Adipose tissue (tissue), 3 donors: Measurements from ENCODE around the gene FBXW11. TPM values are rescaled to one million over a fixed set of nuclear protein-coding genes. Genes with fewer than 3 reads are reported as not detected.

Experiments
- H3K27ac ChIP-seq: one replicate; pipeline ENCODE4 v1.5.1; 2013; ENCODE audit warnings: low read depth, low read length
- WGBS, 3 donors: extraction: QIAGEN DNeasy Blood & Tissue Kit; methylation state at CpG; one replicate each; pipeline ENCODE4 v1.1.7; 2013; 5-methylcytosine and 5-hydroxymethylcytosine counted together
- polyA plus RNA-seq, 3 donors: library from polyadenylated mRNA; stranded (reverse); fragments of 200-250 nt; gene quantifications; one replicate each; pipeline ENCODE4 v1.2.3, GENCODE V29; 2013
- donor health status: healthy with polysubstance abuse.
- donor health status: Bipolar disorder and iron deficiency.
- donor health status: healthy.

Gene FBXW11
- polyA plus RNA-seq, 3 donors, result 12.4 to 19.8 (median 18.0) TPM

DNA sequence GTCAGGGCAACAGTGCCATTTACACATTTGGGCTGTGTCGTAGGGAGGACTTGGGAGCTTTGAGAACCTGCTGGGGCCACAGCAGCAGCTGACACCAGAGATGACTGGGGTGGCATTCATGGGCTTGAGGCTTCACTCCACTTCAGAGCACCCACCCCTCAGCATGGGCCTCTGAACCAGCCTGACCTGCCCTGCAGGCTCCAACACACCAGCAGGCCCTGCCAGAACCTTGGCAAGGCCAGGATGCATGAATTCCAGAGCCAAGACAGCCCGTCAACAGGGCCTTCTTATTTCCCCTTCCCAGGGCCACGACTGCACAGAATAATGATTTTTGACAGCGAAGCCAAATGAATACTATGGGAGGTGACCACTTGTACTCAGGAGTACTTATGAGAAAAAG lies 143.8 kb downstream of the FBXW11 start:
- no peak overlapping the region for H3K27ac ChIP-seq
- 47 to 94% (median 93%) methylated on average over 4 of the region's 4 CpGs for WGBS, 3 donors

GRCh38 chr5:171861381-171861780 lies 145.1 kb downstream of the FBXW11 start:
- WGBS, 3 donors, result 60 to 63% (median 61%) methylated on average over 3 of the region's 3 CpGs
- no peak overlapping the region for H3K27ac ChIP-seq

GRCh38 chr5:171858303-171858702 lies 148.1 kb downstream of the FBXW11 start:
- 90 to 93% (median 93%) methylated on average over 7 of the region's 7 CpGs for WGBS, 3 donors

DNA sequence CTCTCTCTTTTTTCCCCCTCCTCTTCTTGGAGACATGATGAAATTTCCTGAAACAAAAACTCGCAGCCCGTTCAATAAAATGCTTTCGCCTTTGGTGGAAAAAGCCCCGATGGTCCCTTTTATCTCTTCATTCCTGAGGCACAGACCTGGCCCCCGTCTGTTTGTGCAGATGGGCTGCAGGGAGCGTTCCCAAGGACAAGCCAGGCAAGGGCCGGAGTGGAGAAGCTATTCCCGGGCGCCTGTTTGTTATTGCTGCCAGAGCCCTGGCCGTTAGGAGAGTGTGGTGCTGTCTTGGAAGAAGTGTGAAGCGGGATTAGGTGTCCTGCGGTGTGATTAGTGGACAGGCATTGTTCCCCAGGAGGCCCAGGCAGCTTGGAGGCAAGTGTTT lies 149.0 kb downstream of the FBXW11 start:
- H3K27ac ChIP-seq, result no peak overlapping the region
- 68 to 75% (median 74%) methylated on average over 12 of the region's 12 CpGs for WGBS, 3 donors

More at GRCh38 chr5:171858303-171858702, 148.1 kb downstream of the FBXW11 start:
- H3K27ac ChIP-seq, result no peak overlapping the region

- H3K27ac ChIP-seq, result no peak overlapping the region
- WGBS, 3 donors, result 60 to 82% (median 66%) methylated on average over 17 of the region's 17 CpGs
Observed at GRCh38 chr5:171855798-171856763, 150.4 kb downstream of the FBXW11 start.

DNA sequence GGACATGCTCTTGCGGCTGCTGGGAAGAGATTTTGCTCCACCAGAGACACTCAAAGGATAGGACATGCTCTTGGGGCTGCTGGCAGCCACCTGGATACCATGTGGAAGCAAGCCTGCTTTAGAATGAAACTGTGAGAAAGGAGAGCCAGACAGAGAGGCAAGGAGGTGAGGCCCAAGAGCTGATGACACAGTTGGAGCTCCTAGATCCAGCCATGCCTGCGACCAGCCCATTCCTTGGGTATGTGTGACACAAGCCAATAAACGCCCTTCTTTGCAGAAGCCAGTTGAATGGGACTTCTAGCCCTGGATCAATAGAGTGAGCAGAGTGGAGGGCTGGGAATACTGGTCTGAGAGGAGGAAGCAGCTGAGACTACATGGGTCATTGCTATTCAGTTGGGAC lies 151.2 kb downstream of the FBXW11 start:
- 93 to 95% (median 95%) methylated on average over 3 of the region's 3 CpGs for WGBS, 3 donors
- no peak overlapping the region for H3K27ac ChIP-seq

GRCh38 chr5:171852255-171852681 lies 154.2 kb downstream of the FBXW11 start:
- WGBS, 3 donors, result 68 to 94% (median 72%) methylated on average over 8 of the region's 8 CpGs
- no peak overlapping the region for H3K27ac ChIP-seq

GRCh38 chr5:171851251-171851650 lies 155.2 kb downstream of the FBXW11 start:
- WGBS, 3 donors, result 61 to 68% (median 62%) methylated on average over 1 of the region's 1 CpG
- H3K27ac ChIP-seq, result no peak overlapping the region

DNA sequence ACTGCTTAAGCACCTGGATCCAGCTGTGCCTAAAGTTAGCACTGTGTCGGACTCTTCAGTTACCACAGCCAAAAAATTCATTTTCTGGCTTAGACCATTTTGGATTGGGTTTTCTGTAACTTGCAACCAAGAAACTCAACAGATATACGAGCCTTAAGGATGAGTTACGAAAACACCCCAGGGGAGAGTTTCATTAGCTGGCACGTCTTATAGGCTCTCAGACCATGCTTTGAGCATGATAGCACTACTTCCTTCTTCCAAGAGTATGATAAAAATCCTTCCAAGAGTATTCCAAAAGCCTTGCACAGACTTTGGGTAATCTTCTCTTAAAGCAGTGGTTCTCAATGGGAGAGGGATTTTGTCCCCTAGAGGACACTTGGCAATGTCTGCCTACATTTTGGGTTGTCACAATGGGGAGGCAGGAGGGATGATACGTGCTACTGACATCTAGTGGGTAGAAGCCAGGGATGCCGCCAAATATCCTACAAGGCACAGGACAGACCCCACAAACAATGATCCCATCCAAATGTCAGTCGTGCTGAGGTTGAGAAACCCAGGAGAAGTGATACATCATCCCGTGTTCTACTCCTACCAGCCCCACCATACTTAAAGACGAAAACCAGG lies 156.0 kb downstream of the FBXW11 start:
- 47 to 78% (median 55%) methylated on average over 9 of the region's 9 CpGs for WGBS, 3 donors
- H3K27ac ChIP-seq, result no peak overlapping the region

DNA sequence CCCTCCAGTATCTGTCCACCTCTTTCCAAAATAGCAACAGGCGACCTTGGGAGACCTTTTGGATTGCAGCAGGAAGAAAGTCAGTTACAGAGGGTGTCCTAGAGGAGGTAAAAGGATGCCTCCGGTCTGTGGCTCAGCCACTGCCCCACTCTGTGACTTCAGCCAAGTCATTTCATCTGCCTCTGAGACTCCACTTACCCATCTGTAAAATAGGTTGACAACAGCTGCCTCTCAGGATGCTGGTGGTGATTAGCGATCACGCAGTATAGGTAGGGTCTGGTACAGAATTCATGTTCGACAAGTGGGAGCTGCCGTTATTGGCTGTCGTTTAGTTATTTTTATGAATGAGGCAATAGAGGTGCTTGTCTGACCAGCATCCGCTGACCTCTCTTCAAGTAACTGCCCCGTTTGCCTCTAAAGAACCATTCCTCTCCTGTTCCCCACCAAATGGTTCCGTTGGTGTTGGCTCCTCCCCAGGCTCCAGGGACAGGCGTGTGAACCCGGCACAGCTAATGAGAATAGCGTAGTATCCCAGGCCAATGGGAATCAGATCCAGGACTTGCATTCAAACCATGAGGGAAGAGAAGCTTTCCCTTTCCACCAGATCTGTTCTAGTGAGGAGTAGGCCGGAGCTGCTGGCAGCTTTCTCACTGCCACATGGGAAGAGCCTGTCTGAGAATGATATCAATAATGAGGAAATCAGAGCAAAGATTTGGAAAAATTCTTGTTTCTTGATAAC lies 156.7 kb downstream of the FBXW11 start:
- no peak overlapping the region for H3K27ac ChIP-seq
- WGBS, 3 donors, result 74 to 87% (median 86%) methylated on average over 14 of the region's 14 CpGs

- WGBS, 3 donors, result 78 to 92% (median 89%) methylated on average over 6 of the region's 6 CpGs
- no peak overlapping the region for H3K27ac ChIP-seq
Observed at GRCh38 chr5:171848911-171849520, 157.4 kb downstream of the FBXW11 start.

- WGBS, 3 donors, result 60 to 87% (median 62%) methylated on average over 5 of the region's 5 CpGs
- no peak overlapping the region for H3K27ac ChIP-seq
Observed at GRCh38 chr5:171848486-171848885, 158.0 kb downstream of the FBXW11 start.

DNA sequence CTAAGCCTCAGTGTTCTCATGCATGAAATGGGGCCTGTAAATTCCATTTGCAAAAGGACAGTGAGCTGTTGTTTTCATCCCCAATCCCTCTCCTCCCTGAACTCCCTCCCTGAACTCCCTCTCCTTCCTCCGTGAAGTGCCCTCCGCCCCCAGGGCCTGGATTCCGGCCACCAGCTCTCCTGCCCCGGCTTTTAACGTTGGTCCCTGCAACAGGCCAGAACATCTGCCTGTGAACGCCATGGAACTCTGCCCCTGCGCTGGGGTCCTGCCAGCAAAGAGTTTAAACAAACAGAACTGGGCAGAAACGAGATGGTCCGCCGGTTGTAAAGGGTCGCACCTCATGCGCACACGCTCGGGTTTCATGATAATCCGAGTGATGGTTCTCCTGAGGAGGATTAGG lies 158.4 kb downstream of the FBXW11 start:
- H3K27ac ChIP-seq, result no peak overlapping the region
- WGBS, 3 donors, result 82% methylated on average over 15 of the region's 15 CpGs

DNA sequence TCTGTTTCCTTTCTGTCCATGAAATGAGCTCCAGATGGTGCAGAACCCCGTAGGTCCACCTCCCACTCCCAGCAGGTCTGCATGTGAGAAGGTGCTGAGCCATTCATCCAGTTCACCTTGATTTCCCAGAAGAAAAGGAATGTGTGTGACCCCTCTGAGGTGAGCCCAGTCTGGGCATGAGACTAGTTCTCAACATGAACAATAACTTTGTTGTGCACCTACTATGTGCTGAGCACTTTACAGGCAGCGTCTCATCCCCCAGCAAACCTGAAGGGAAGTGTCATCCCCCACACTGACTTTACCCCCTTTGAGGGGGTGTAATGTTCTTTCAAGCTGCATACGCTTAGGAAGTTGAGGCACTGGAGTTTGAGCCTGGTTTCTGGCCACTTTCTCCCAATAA lies 159.4 kb downstream of the FBXW11 start:
- WGBS, 3 donors, result 94 to 99% (median 94%) methylated on average over 3 of the region's 3 CpGs
- no peak overlapping the region for H3K27ac ChIP-seq

DNA sequence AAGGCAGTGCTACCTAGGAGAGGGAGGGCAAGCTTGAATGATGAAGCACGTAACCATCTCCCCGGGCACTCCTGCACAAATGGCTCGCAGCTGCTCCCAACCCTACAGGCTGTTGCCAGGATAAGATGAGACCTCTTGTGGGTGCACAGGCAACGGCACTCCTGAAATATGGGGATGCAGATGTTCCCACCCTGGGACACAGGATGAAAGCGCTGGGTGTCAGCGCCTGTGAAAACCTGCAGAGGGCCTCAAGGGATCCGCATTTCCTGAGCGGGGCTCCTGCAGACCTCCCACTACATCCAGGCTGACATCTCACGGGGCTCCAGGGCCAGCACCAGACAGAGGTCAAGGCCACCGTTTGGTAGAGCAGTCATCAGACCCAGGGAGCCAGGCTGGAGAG lies 160.1 kb downstream of the FBXW11 start:
- H3K27ac ChIP-seq, result no peak overlapping the region
- 87 to 91% (median 88%) methylated on average over 10 of the region's 10 CpGs for WGBS, 3 donors

DNA sequence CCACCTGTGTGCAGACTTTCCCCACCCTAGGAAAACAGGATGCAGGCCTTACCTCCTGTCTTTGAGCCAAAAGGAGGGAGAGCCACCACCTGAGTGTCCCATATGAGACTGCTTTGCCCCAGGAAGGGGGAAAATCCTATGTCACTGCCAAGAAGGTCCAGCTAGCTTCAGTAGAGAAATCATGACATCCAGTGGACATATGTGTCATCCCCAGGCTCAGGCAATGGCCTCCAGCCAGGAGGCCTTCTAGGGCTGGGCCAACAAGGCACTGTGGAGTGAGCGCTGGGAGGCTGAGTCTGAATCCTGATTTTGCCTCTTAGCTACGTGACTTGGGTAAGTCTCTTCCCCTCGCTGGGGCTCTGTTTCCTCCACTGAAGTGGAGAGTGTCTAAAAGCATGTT lies 160.6 kb downstream of the FBXW11 start:
- H3K27ac ChIP-seq, result no peak overlapping the region
- 68 to 87% (median 73%) methylated on average over 3 of the region's 3 CpGs for WGBS, 3 donors

DNA sequence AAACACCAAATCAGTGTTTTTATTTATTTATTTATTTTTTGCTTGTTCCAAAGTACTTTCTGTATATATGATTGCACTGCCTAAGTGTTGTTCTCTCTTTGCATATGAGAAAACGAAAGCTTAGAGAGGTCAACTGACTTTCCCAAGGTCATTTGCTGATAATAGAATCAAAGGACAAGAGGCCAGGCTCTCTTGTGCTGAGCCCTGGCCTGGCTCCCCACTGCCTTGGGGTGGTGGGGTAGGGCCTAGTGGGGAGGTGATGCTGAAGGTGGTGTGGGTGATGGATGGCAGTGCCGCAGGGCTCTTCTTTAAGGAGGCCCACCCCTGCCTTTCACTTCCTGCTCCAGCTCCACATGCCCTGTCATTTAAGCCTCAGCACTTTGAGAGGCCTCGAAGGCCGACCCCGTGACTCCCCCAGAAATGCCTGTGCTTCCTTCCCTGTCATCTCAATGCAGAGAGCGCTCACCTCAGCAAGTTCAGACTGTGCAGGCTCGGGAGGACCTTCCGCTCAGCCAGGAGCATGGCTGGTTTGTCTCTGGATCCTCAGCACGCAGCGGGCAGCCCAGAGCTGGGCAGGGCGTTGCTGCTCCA lies 161.3 kb downstream of the FBXW11 start:
- no peak overlapping the region for H3K27ac ChIP-seq
- 71 to 88% (median 83%) methylated on average over 11 of the region's 11 CpGs for WGBS, 3 donors

DNA sequence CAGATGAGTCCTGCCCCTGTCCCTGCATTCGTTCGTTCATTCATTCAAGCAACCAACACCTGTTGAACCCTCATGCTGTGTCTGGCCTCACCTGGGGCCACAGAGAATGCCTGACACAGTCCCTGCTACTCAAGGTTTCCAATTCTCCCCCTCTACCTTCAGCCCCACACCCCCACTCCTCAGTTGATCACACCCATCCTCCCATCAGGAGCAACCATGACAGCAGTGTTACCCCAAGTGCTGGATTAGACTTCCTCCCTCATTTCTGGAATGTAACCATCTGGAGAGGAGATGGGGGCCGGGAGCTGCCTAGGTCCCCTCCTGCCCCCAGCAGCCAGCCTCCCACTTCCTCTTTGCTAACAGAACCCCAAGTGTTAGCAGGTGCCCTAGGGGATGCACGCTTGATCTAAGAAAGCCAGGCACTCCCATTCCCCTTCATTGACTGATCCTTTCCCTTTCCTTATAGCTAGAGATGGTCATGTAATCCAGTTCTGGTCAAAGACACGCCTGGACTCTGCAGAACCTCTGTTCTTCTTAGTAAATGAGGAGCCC lies 163.6 kb downstream of the FBXW11 start:
- WGBS, 3 donors, result 78 to 91% (median 82%) methylated on average over 5 of the region's 5 CpGs
- H3K27ac ChIP-seq, result no peak overlapping the region
